Astrocyte (in vitro differentiated cells and primary cell): ENCODE results near the gene GSTA1. TPM values are rescaled to one million over a fixed set of nuclear protein-coding genes. Genes with fewer than 3 reads are reported as not detected.
A peak's percentile ranks its signal among the peaks of the same experiment; 100 is the strongest.
"Not testable (repeated sequence)": the region's sequence is repeated elsewhere in the genome, so short reads cannot be mapped to it uniquely, and the experiment has no call there.

ENCODE experiments used
- DNase-seq: peaks from one replicate; pipeline ENCODE4 v3.0.0-alpha.2; 2010; ENCODE audit warnings: low read depth
- FAIRE-seq: peaks from 2 replicates; lab custom pipeline; 2011; peaks lifted over from hg19 to GRCh38; lab: Jason Lieb, UNC
- H2AFZ ChIP-seq: 2 replicates; pipeline ENCODE4 v1.6.0; 2012; ENCODE audit warnings: low read depth, low read length, inconsistent platforms
- H3K27ac ChIP-seq: 2 replicates; pipeline ENCODE4 v1.5.1; 2011; ENCODE audit warnings: low read depth, low read length, inconsistent platforms
- H3K27me3 ChIP-seq: 2 replicates; pipeline ENCODE4 v1.6.0; 2011; ENCODE audit warnings: low read length, inconsistent platforms; ENCODE audit not compliant: insufficient read depth
- H3K36me3 ChIP-seq: 2 replicates; pipeline ENCODE4 v1.5.1; 2011; ENCODE audit warnings: low read length, inconsistent platforms; ENCODE audit not compliant: insufficient read depth
- H3K4me1 ChIP-seq: 2 replicates; pipeline ENCODE4 v1.5.1; 2011; ENCODE audit warnings: low read length, inconsistent platforms; ENCODE audit not compliant: insufficient read depth
- H3K4me2 ChIP-seq: 2 replicates; pipeline ENCODE4 v1.6.0; 2012; ENCODE audit warnings: low read length, inconsistent platforms
- H3K4me3 ChIP-seq: 2 replicates; pipeline ENCODE4 v1.5.1; 2011; ENCODE audit warnings: low read depth, mild to moderate bottlenecking, low read length, inconsistent platforms; ENCODE audit not compliant: insufficient read depth
- H3K79me2 ChIP-seq: 2 replicates; pipeline ENCODE4 v1.6.0; 2012; ENCODE audit warnings: mild to moderate bottlenecking, low read length, inconsistent platforms; ENCODE audit not compliant: insufficient read depth
- H3K9ac ChIP-seq: 2 replicates; pipeline ENCODE4 v1.6.0; 2012; ENCODE audit warnings: mild to moderate bottlenecking, low read length, inconsistent platforms
- H3K9me3 ChIP-seq: 2 replicates; pipeline ENCODE4 v1.5.1; 2012; ENCODE audit warnings: low read depth, mild to moderate bottlenecking, low read length, inconsistent platforms; ENCODE audit not compliant: insufficient read depth
- H4K20me1 ChIP-seq: 2 replicates; pipeline ENCODE4 v1.6.0; 2012; ENCODE audit warnings: low read length, inconsistent platforms; ENCODE audit not compliant: insufficient read depth
- H3K27ac Mint-ChIP-seq: one replicate; pipeline ENCODE4 v1.8.0; 2021; ENCODE audit warnings: mild to moderate bottlenecking, mixed read lengths; ENCODE audit not compliant: unreplicated experiment
- H3K27me3 Mint-ChIP-seq: one replicate; pipeline ENCODE4 v1.8.0; 2021; ENCODE audit warnings: low read depth, mixed read lengths; ENCODE audit not compliant: unreplicated experiment
- H3K36me3 Mint-ChIP-seq: one replicate; pipeline ENCODE4 v1.8.0; 2021; ENCODE audit warnings: low read depth, mixed read lengths; ENCODE audit not compliant: unreplicated experiment
- H3K4me1 Mint-ChIP-seq: one replicate; pipeline ENCODE4 v1.8.0; 2021; ENCODE audit warnings: low read depth, mixed read lengths; ENCODE audit not compliant: unreplicated experiment
- H3K4me3 Mint-ChIP-seq: one replicate; pipeline ENCODE4 v1.8.0; 2021; ENCODE audit warnings: mild to moderate bottlenecking, moderate library complexity, mixed read lengths; ENCODE audit not compliant: unreplicated experiment
- H3K9me3 Mint-ChIP-seq: one replicate; pipeline ENCODE4 v1.8.0; 2021; ENCODE audit warnings: mild to moderate bottlenecking, mixed read lengths; ENCODE audit not compliant: unreplicated experiment
- EZH2 ChIP-seq: IDR thresholded peaks from 2 replicates; pipeline ENCODE4 v1.6.1; 2012; ENCODE audit warnings: mild to moderate bottlenecking, low read length, inconsistent platforms; ENCODE audit not compliant: insufficient read depth
- total RNA-seq: library from RNA; stranded (reverse); gene quantifications from 2 replicates; pipeline ENCODE4 v1.2.1, GENCODE V29; 2021
- TF ChIP-seq, protein P1 (sequence below): IDR thresholded peaks from 2 replicates; pipeline ENCODE4 v1.5.1; 2011; ENCODE audit warnings: low read depth, mild to moderate bottlenecking, inconsistent platforms, low read length, moderate library complexity; ENCODE audit not compliant: insufficient read depth

The GSTA1 gene
- total RNA-seq, 1 donor from 2014 or later, result 0.39 TPM

DNA sequence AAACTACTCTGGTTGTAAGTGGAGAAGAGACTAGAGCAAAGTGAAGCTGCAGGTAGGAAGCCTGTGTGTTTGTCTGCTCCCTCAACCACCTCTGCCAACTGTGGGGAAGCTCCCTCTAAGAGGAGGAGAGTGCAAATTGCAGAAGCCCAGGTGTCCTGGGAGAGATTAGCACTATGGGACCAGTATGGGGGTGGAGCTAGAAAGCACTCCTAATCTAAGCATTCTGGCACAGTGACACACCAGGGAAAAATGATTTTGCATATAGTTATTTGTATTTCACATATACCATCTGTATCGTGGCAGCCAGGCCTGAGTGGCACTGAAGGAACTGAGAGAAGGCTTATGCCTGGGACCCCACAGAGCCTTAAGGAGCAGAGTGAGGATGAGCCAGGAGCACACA, 12.8 kb downstream of the GSTA1 start:
- no peaks in the 10 kb centered on the region for H3K36me3 ChIP-seq
- H3K27ac ChIP-seq, result no peak overlapping the region
- H4K20me1 ChIP-seq, result no peaks in the 10 kb centered on the region
- H3K4me1 Mint-ChIP-seq, result peaks cover 26% of the 10 kb centered on the region
- H3K4me3 ChIP-seq, result no peak overlapping the region
- no peaks in the 10 kb centered on the region for H3K36me3 Mint-ChIP-seq
- H3K9me3 Mint-ChIP-seq, result peaks cover 19% of the 10 kb centered on the region
- no peaks in the 10 kb centered on the region for H3K79me2 ChIP-seq
- H2AFZ ChIP-seq, result no peak overlapping the region
- H3K9ac ChIP-seq, result no peak overlapping the region
- DNase-seq (no peak), FAIRE-seq (no peak)
- TF ChIP-seq EZH2, result no peak
- TF ChIP-seq, protein P1, sequence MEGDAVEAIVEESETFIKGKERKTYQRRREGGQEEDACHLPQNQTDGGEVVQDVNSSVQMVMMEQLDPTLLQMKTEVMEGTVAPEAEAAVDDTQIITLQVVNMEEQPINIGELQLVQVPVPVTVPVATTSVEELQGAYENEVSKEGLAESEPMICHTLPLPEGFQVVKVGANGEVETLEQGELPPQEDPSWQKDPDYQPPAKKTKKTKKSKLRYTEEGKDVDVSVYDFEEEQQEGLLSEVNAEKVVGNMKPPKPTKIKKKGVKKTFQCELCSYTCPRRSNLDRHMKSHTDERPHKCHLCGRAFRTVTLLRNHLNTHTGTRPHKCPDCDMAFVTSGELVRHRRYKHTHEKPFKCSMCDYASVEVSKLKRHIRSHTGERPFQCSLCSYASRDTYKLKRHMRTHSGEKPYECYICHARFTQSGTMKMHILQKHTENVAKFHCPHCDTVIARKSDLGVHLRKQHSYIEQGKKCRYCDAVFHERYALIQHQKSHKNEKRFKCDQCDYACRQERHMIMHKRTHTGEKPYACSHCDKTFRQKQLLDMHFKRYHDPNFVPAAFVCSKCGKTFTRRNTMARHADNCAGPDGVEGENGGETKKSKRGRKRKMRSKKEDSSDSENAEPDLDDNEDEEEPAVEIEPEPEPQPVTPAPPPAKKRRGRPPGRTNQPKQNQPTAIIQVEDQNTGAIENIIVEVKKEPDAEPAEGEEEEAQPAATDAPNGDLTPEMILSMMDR, result no peak
- peak overlapping the region; percentile 84 for H3K27ac Mint-ChIP-seq
- H3K4me3 Mint-ChIP-seq, result no peak overlapping the region
- H3K4me1 ChIP-seq, result no peaks in the 10 kb centered on the region
- no peak overlapping the region for H3K4me2 ChIP-seq
- H3K9me3 ChIP-seq, result no peaks in the 10 kb centered on the region
- H3K27me3 Mint-ChIP-seq, result peaks cover 4% of the 10 kb centered on the region
- H3K27me3 ChIP-seq, result no peaks in the 10 kb centered on the region

GRCh38 chr6:52789658-52790057, 14.0 kb downstream of the GSTA1 start:
- not testable (repeated sequence) for H3K27ac ChIP-seq, H3K4me3 ChIP-seq, H3K36me3 ChIP-seq, H4K20me1 ChIP-seq, H3K4me1 ChIP-seq, H3K9ac ChIP-seq, H3K79me2 ChIP-seq, H3K27me3 ChIP-seq, H3K9me3 ChIP-seq, H2AFZ ChIP-seq, H3K4me3 Mint-ChIP-seq, H3K27me3 Mint-ChIP-seq, H3K4me2 ChIP-seq, H3K36me3 Mint-ChIP-seq
- peaks cover 19% of the 10 kb centered on the region for H3K9me3 Mint-ChIP-seq
- FAIRE-seq, result peak; percentile 76
- H3K4me1 Mint-ChIP-seq, result peaks cover 26% of the 10 kb centered on the region
- peak overlapping the region; percentile 84 for H3K27ac Mint-ChIP-seq
- DNase-seq, result peak; percentile 49

DNA sequence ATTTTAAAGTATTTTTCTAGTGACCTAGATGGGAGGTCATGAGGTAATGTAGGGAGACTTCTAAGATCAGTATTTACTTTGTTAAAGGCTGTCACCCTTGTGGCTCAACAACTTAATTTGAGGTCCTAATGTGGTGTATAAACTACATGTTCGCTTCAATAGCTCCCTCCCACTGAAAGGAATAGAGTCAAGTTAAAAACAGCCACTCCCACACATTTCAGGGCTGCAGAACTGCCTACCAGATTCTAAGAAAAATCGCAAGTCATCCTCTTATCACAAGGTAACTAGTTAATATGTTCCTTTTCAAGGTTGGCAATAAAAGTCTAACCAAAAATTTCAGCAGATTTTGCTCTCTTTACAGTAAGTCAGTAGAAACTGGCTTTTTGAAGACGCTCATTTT, 15.1 kb downstream of the GSTA1 start:
- FAIRE-seq, result no peak
- H3K4me3 Mint-ChIP-seq, result no peak overlapping the region
- peaks cover 18% of the 10 kb centered on the region for H3K9me3 Mint-ChIP-seq
- no peak overlapping the region for H3K9ac ChIP-seq
- no peaks in the 10 kb centered on the region for H3K79me2 ChIP-seq
- TF ChIP-seq EZH2, result no peak
- TF ChIP-seq, protein P1, result no peak
- H3K36me3 Mint-ChIP-seq, result no peaks in the 10 kb centered on the region
- no peak overlapping the region for H3K27ac ChIP-seq
- peak overlapping the region; percentile 84 for H3K27ac Mint-ChIP-seq
- no peaks in the 10 kb centered on the region for H3K27me3 Mint-ChIP-seq
- H3K4me1 ChIP-seq, result no peaks in the 10 kb centered on the region
- peaks cover 26% of the 10 kb centered on the region for H3K4me1 Mint-ChIP-seq
- DNase-seq, result peak; percentile 30
- no peaks in the 10 kb centered on the region for H3K9me3 ChIP-seq
- no peak overlapping the region for H3K4me3 ChIP-seq
- no peaks in the 10 kb centered on the region for H3K36me3 ChIP-seq
- no peaks in the 10 kb centered on the region for H3K27me3 ChIP-seq
- H2AFZ ChIP-seq, result no peak overlapping the region
- no peak overlapping the region for H3K4me2 ChIP-seq
- H4K20me1 ChIP-seq, result no peaks in the 10 kb centered on the region
